Nephron (organoid): Measurements from ENCODE around the gene NIT2.

Experiments
- H3K27ac Mint-ChIP-seq, 3 experiments: 2 replicates each; pipeline ENCODE4 v1.8.0; 2020; ENCODE audit warnings: mixed read lengths in 3 of 3, mild to moderate bottlenecking in 2 of 3, moderate library complexity in 1 of 3
- H3K27me3 Mint-ChIP-seq: 2 replicates; pipeline ENCODE4 v1.8.0; 2021; ENCODE audit warnings: low read depth, mild to moderate bottlenecking, moderate library complexity, mixed read lengths
- H3K36me3 Mint-ChIP-seq: 2 replicates; pipeline ENCODE4 v1.8.0; 2020; ENCODE audit warnings: low read depth, mixed read lengths
- H3K4me1 Mint-ChIP-seq: 2 replicates; pipeline ENCODE4 v1.8.0; 2020; ENCODE audit warnings: mixed read lengths
- H3K4me3 Mint-ChIP-seq, 3 experiments: 2 replicates each; pipeline ENCODE4 v1.8.0; 2020; ENCODE audit warnings: mild to moderate bottlenecking in 3 of 3, mixed read lengths in 3 of 3, moderate library complexity in 2 of 3
- H3K9me3 Mint-ChIP-seq: 2 replicates; pipeline ENCODE4 v1.8.0; 2020; ENCODE audit warnings: mixed read lengths
- TF ChIP-seq, protein P1 (sequence below), 3 experiments: fragments of 200-600 bp; sonication (generic); IDR thresholded peaks; one replicate each; pipeline ENCODE4 v1.5.0; 2021; ENCODE audit warnings: antibody characterized with exemption in 3 of 3; ENCODE audit not compliant: unreplicated experiment in 3 of 3

Gene NIT2

GRCh38 chr3:100368441-100368840 lies 33.9 kb downstream of the NIT2 start:
- no peaks in the 10 kb centered on the region for H3K4me1 Mint-ChIP-seq
- no peak overlapping the region for H3K27ac Mint-ChIP-seq

DNA sequence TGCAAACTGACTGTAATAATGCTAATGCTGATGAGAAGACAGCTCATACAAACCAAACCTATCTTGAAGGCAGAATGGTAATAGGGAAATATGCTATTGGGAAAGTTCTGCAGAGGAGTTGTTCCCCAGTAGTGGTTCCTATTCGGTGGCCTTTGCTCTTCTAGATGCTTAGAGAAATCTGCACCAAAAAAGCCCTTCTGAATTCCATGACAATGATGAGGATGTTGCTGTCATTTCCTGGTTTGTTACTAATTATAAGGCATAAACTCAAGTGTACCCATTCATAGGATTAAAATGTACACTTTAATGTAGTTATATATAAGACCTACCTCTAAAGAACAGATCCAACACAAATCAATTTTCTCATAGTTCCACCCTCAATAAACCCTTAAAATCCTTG lies 36.2 kb downstream of the NIT2 start:
- no peaks in the 10 kb centered on the region for H3K4me1 Mint-ChIP-seq
- no peak overlapping the region for H3K27ac Mint-ChIP-seq
- no peaks in the 10 kb centered on the region for H3K9me3 Mint-ChIP-seq
- H3K4me3 Mint-ChIP-seq, result no peak overlapping the region
- H3K36me3 Mint-ChIP-seq, result peaks cover 48% of the 10 kb centered on the region
- no peaks in the 10 kb centered on the region for H3K27me3 Mint-ChIP-seq
- TF ChIP-seq, protein P1, sequence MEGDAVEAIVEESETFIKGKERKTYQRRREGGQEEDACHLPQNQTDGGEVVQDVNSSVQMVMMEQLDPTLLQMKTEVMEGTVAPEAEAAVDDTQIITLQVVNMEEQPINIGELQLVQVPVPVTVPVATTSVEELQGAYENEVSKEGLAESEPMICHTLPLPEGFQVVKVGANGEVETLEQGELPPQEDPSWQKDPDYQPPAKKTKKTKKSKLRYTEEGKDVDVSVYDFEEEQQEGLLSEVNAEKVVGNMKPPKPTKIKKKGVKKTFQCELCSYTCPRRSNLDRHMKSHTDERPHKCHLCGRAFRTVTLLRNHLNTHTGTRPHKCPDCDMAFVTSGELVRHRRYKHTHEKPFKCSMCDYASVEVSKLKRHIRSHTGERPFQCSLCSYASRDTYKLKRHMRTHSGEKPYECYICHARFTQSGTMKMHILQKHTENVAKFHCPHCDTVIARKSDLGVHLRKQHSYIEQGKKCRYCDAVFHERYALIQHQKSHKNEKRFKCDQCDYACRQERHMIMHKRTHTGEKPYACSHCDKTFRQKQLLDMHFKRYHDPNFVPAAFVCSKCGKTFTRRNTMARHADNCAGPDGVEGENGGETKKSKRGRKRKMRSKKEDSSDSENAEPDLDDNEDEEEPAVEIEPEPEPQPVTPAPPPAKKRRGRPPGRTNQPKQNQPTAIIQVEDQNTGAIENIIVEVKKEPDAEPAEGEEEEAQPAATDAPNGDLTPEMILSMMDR (IDR thresholded peaks at IDR 0.05; ENCODE audit: unreplicated experiment in 3 of 3), result no peak

More at GRCh38 chr3:100368441-100368840, 33.9 kb downstream of the NIT2 start:
- Mint-ChIP-seq H3K9me3 (peaks cover 2% of the 10 kb centered on the region), H3K27me3 (no peaks in the 10 kb centered on the region), H3K36me3 (peaks cover 52% of the 10 kb centered on the region), H3K4me3 (no peak overlapping the region)
- TF ChIP-seq, protein P1 (IDR thresholded peaks at IDR 0.05; ENCODE audit: unreplicated experiment in 3 of 3), result no peak

- Mint-ChIP-seq H3K4me1 (no peaks in the 10 kb centered on the region), H3K9me3 (no peaks in the 10 kb centered on the region), H3K4me3 (no peak overlapping the region), H3K27me3 (no peaks in the 10 kb centered on the region), H3K36me3 (peaks cover 66% of the 10 kb centered on the region), H3K27ac (peak overlapping the region; percentile 29 to 78 (median 37))
- TF ChIP-seq, protein P1 (IDR thresholded peaks at IDR 0.05; ENCODE audit: unreplicated experiment in 3 of 3), result no peak
These were observed 40.0 kb downstream of the NIT2 start for GRCh38 chr3:100374521-100374920.

DNA sequence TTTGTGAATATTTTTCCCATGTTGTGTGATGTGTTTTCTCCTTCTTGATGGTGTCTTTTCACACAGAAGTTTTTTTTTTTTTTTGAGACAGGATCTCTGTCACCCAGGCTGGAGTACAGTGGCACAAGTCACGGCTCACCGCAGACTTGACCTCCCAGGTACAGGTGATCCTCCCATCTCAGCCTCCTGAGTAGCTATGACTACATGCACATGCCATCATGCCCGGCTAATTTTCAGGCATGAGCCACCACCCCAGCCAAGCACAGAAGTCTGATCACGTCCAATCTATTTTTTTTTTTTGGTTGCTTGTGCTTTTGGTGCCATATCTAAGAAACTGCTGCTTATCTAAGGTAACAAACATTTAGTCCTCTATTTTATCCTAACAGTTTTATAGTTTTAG lies 41.7 kb downstream of the NIT2 start:
- peaks cover 71% of the 10 kb centered on the region for H3K36me3 Mint-ChIP-seq
- no peaks in the 10 kb centered on the region for H3K9me3 Mint-ChIP-seq
- no peaks in the 10 kb centered on the region for H3K27me3 Mint-ChIP-seq
- TF ChIP-seq, protein P1 (IDR thresholded peaks at IDR 0.05; ENCODE audit: unreplicated experiment in 3 of 3), result no peak
- H3K4me1 Mint-ChIP-seq, result no peaks in the 10 kb centered on the region
- no peak overlapping the region for H3K4me3 Mint-ChIP-seq
- no peak overlapping the region for H3K27ac Mint-ChIP-seq

GRCh38 chr3:100384733-100385525 lies 50.4 kb downstream of the NIT2 start:
- Mint-ChIP-seq H3K4me3 (no peak overlapping the region), H3K36me3 (peaks cover 61% of the 10 kb centered on the region), H3K27ac (peak overlapping the region; percentile 35 to 43 (median 37))

More at GRCh38 chr3:100384733-100385525, 50.4 kb downstream of the NIT2 start:
- Mint-ChIP-seq H3K9me3 (peaks cover 12% of the 10 kb centered on the region), H3K27me3 (no peaks in the 10 kb centered on the region), H3K4me1 (peaks cover 11% of the 10 kb centered on the region)
- TF ChIP-seq, protein P1 (IDR thresholded peaks at IDR 0.05; ENCODE audit: unreplicated experiment in 3 of 3), result no peak
